ENCODE measurements around the gene CPTP.

Gene CPTP

GRCh38 chr1:1349256-1350012 lies 24.8 kb downstream of the CPTP start, which contains the start of gene DVL1:
Gene DVL1, minus strand, starts transcription at chr1:1349418. Its CDS starts 353 bp downstream, at chr1:1349065.
- DNase-seq (ENCODE audit: low spot score) (no peak), ATAC-seq (ENCODE audit: low read depth) (no peak)
- Histone ChIP-seq H3K4me3 (ENCODE audit: severe bottlenecking) (peak within 1 kb of the TSS; percentile 90), H3K36me3 (ENCODE audit: low read depth) (no peaks in the 10 kb centered on the region), H3K4me1 (ENCODE audit: insufficient read depth, poor library complexity, severe bottlenecking) (peaks cover 23% of the 10 kb centered on the region), H3K9me3 (ENCODE audit: severe bottlenecking) (no peaks in the 10 kb centered on the region), H3K27me3 (ENCODE audit: insufficient read depth, poor library complexity, severe bottlenecking) (no peaks in the 10 kb centered on the region), H3K27ac (ENCODE audit: poor library complexity, severe bottlenecking) (peak within 1 kb of the TSS; percentile 98)
- TF ChIP-seq CTCF (IDR thresholded peaks at IDR 0.05; ENCODE audit: poor library complexity, severe bottlenecking), result peak; percentile 63

- Histone ChIP-seq H3K36me3 (ENCODE audit: low read depth) (no peaks in the 10 kb centered on the region), H3K27ac (ENCODE audit: poor library complexity, severe bottlenecking) (peak overlapping the region; percentile 21), H3K27me3 (ENCODE audit: insufficient read depth, poor library complexity, severe bottlenecking) (no peaks in the 10 kb centered on the region), H3K4me1 (ENCODE audit: insufficient read depth, poor library complexity, severe bottlenecking) (peaks cover 4% of the 10 kb centered on the region), H3K9me3 (ENCODE audit: severe bottlenecking) (no peaks in the 10 kb centered on the region), H3K4me3 (ENCODE audit: severe bottlenecking) (no peak overlapping the region)
- ATAC-seq (ENCODE audit: low read depth) (peak; percentile 16; the same call in 1 of the 3 replicates), DNase-seq (ENCODE audit: low spot score) (peak; percentile 78)
- no peak for TF ChIP-seq CTCF (IDR thresholded peaks at IDR 0.05; ENCODE audit: poor library complexity, severe bottlenecking)
These were observed 27.2 kb downstream of the CPTP start for GRCh38 chr1:1351511-1352427.

DNA sequence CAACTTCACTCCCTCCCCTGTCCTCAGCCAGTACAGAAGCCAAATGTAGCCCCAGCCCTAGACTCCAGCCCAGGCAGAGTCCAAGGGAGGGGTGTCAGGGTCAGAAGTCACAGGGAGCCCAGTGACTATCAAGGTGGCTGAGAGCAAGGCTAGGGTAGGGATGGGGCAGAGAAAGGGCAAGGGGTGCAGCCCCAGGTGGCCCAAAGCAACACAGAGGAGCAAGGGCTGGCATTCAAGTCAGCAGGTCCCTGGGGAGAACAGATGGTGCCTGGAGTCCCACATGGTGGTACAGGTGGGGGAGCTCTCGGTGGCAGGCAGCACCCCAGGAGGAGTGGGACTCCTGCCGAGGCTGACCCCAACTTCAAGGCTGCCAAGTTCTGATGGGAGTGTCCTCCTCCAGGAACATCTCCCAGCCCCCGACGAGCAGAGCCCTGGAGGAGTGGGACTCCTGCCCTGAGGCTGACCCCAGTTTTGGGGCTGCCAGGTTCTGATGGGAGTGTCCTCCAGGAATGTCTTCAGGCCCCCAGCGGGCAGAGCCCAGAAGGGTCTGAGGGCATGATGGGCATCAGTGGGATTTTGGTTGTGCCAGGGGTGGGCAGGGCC lies 28.3 kb downstream of the CPTP start:
- no peak for TF ChIP-seq CTCF (IDR thresholded peaks at IDR 0.05; ENCODE audit: poor library complexity, severe bottlenecking)
- Histone ChIP-seq H3K9me3 (ENCODE audit: severe bottlenecking) (no peaks in the 10 kb centered on the region), H3K27ac (ENCODE audit: poor library complexity, severe bottlenecking) (peak overlapping the region; percentile 21), H3K27me3 (ENCODE audit: insufficient read depth, poor library complexity, severe bottlenecking) (no peaks in the 10 kb centered on the region), H3K4me3 (ENCODE audit: severe bottlenecking) (no peak overlapping the region), H3K4me1 (ENCODE audit: insufficient read depth, poor library complexity, severe bottlenecking) (peaks cover 4% of the 10 kb centered on the region), H3K36me3 (ENCODE audit: low read depth) (no peaks in the 10 kb centered on the region)
- no peak for ATAC-seq (ENCODE audit: low read depth)
- DNase-seq (ENCODE audit: low spot score), result peak; percentile 60

DNA sequence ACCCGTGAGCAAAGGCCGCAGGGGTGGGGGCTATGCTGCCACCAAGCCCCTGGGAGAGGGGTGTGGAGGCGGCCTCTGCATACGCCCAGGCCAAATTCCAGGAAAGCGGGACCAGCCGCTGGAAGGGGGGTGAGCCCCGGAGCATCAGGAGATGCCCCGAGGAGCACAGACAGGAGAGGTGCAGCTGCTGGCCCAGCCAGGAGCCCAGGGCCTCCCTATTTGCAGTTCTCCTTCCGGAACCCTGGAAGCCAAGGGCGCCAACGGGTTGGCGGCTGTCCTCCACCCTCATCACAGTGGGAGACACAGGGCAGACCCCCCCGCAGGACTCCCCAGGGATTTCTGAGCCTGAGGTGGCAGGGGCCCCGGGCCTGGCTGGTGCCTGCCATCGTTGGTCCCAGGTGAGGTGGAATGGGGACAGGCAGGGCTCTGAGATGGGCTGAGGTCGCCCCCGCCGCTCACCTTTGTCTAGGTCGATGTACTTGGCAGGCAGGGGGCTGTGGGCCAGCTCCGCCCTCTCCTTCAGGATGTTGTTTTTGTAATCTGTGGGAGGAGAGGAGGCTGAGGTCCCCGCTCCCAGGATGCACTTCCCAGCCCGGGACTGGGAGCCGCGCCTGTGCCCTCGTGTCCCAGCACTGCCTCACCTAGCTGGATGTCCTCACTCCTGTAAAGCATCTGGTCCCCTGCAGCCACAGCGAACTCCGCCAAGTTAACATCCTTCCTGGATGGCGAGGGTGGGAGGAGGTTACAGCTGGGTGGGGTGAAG lies 29.0 kb downstream of the CPTP start:
- peak; percentile 57 for DNase-seq (ENCODE audit: low spot score)
- no peaks in the 10 kb centered on the region for H3K36me3 ChIP-seq (ENCODE audit: low read depth)
- H3K4me3 ChIP-seq (ENCODE audit: severe bottlenecking), result no peak overlapping the region
- H3K27me3 ChIP-seq (ENCODE audit: insufficient read depth, poor library complexity, severe bottlenecking), result no peaks in the 10 kb centered on the region
- no peak for TF ChIP-seq CTCF (IDR thresholded peaks at IDR 0.05; ENCODE audit: poor library complexity, severe bottlenecking)
- peak; percentile 17; the same call in 2 of the 3 replicates for ATAC-seq (ENCODE audit: low read depth)
- peak overlapping the region; percentile 21 for H3K27ac ChIP-seq (ENCODE audit: poor library complexity, severe bottlenecking)
- H3K4me1 ChIP-seq (ENCODE audit: insufficient read depth, poor library complexity, severe bottlenecking), result peaks cover 4% of the 10 kb centered on the region
- H3K9me3 ChIP-seq (ENCODE audit: severe bottlenecking), result no peaks in the 10 kb centered on the region
